Retinal pigment epithelial cell (primary cell): ENCODE results near the gene DLG5.

Source experiments
- DNase-seq: peaks from one replicate; pipeline ENCODE4 v3.0.0-alpha.2; 2010; ENCODE audit warnings: low read depth
- H3K4me3 ChIP-seq: 2 replicates; pipeline ENCODE4 v1.5.1; 2011; ENCODE audit warnings: mild to moderate bottlenecking, low read length, control low read depth, moderate library complexity
- CTCF ChIP-seq: conservative IDR thresholded peaks from 2 replicates; pipeline ENCODE4 v1.5.1; 2011; ENCODE audit warnings: low read depth, low read length, control low read depth, inconsistent platforms

The DLG5 gene

GRCh38 chr10:77835669-77836086 lies 90.9 kb downstream of the DLG5 start:
- no peak for DNase-seq
- no peak for TF ChIP-seq CTCF
- no peak overlapping the region for H3K4me3 ChIP-seq

GRCh38 chr10:77834943-77835668 lies 91.4 kb downstream of the DLG5 start:
- H3K4me3 ChIP-seq: no peak overlapping the region
- no peak for DNase-seq
- TF ChIP-seq CTCF: no peak

GRCh38 chr10:77834540-77834939 lies 92.0 kb downstream of the DLG5 start:
- DNase-seq: no peak
- TF ChIP-seq CTCF: no peak
- no peak overlapping the region for H3K4me3 ChIP-seq

GRCh38 chr10:77833792-77834191 lies 92.8 kb downstream of the DLG5 start:
- no peak for DNase-seq
- no peak for TF ChIP-seq CTCF
- no peak overlapping the region for H3K4me3 ChIP-seq

GRCh38 chr10:77833225-77833624 lies 93.3 kb downstream of the DLG5 start:
- DNase-seq: no peak
- H3K4me3 ChIP-seq: no peak overlapping the region
- TF ChIP-seq CTCF: no peak

- H3K4me3 ChIP-seq: no peak overlapping the region
- no peak for TF ChIP-seq CTCF
- DNase-seq: no peak
Measured at GRCh38 chr10:77832238-77832637, 94.3 kb downstream of the DLG5 start.

GRCh38 chr10:77829356-77829755 lies 97.2 kb downstream of the DLG5 start:
- H3K4me3 ChIP-seq: no peak overlapping the region
- DNase-seq: no peak
- TF ChIP-seq CTCF: no peak
